GM18519 (cell line): ENCODE measurements around the gene PLN.

ENCODE experiments used
- ATAC-seq: cut with Tn5 transposase; IDR thresholded peaks from one replicate; pipeline ENCODE4 v1.9.1; 2021; ENCODE audit warnings: mild to moderate bottlenecking, moderate library complexity; ENCODE audit not compliant: unreplicated experiment, low FRiP score

PLN gene

GRCh38 chr6:118577972-118578371 is 29.9 kb downstream of the PLN start:
- ATAC-seq = no peak

GRCh38 chr6:118578617-118579016 is 30.5 kb downstream of the PLN start:
- ATAC-seq = no peak

- ATAC-seq = no peak
Observed at GRCh38 chr6:118579786-118580185, 31.7 kb downstream of the PLN start.

- no peak for ATAC-seq
Observed at GRCh38 chr6:118580585-118581419, 32.7 kb downstream of the PLN start.

GRCh38 chr6:118581489-118581959 is 33.4 kb downstream of the PLN start:
- ATAC-seq = no peak

- ATAC-seq = no peak
Observed at GRCh38 chr6:118584911-118585310, 36.8 kb downstream of the PLN start.

- ATAC-seq = no peak
Observed at GRCh38 chr6:118586746-118587485, 38.8 kb downstream of the PLN start.

- ATAC-seq = no peak
Observed at GRCh38 chr6:118588626-118589025, 40.5 kb downstream of the PLN start.

- ATAC-seq = no peak
Observed at GRCh38 chr6:118589186-118589585, 41.1 kb downstream of the PLN start.

- no peak for ATAC-seq
Observed at GRCh38 chr6:118589649-118590365, 41.7 kb downstream of the PLN start.

GRCh38 chr6:118591897-118592296 is 43.8 kb downstream of the PLN start:
- ATAC-seq = no peak

GRCh38 chr6:118594877-118595276 is 46.8 kb downstream of the PLN start:
- no peak for ATAC-seq

- no peak for ATAC-seq
Observed at GRCh38 chr6:118596774-118597320, 48.8 kb downstream of the PLN start.

GRCh38 chr6:118597636-118598035 is 49.5 kb downstream of the PLN start:
- no peak for ATAC-seq

- ATAC-seq = no peak
Observed at GRCh38 chr6:118598324-118598723, 50.2 kb downstream of the PLN start.

GRCh38 chr6:118602300-118602699 is 54.2 kb downstream of the PLN start:
- no peak for ATAC-seq

- no peak for ATAC-seq
Observed at GRCh38 chr6:118603372-118603771, 55.3 kb downstream of the PLN start.

GRCh38 chr6:118606268-118606667 is 58.2 kb downstream of the PLN start:
- ATAC-seq = no peak

GRCh38 chr6:118606858-118607257 is 58.8 kb downstream of the PLN start:
- ATAC-seq = no peak
